HepG2 (cell line): ENCODE measurements around the gene GDF2. TPM values are rescaled to one million over a fixed set of nuclear protein-coding genes. Genes with fewer than 3 reads are reported as not detected.

Experiments used
- ATAC-seq: fragments of 200-7000 bp; cut with Tn5 transposase; 3 replicates; pipeline ENCODE4 v1.9.1; 2020; ENCODE audit warnings: mild to moderate bottlenecking, moderate library complexity
- BruUV-seq: library from RNA; stranded (reverse); fragments of 400-500 nt; replicated peaks from 2 replicates; lab custom pipeline; 2021; lab: Mats Ljungman, UMichigan
- CTCF ChIA-PET: fragments of 300-600 bp; formaldehyde crosslinking; extraction: SDS; loops from one replicate; lab custom pipeline; 2021; ENCODE audit warnings: low total read pairs, inconsistent platforms, low intra/inter-chr PET ratio; lab: Yijun Ruan, JAX
- POLR2A ChIA-PET: fragments of 350-600 bp; sonication (Branson Sonifier 250); formaldehyde crosslinking; loops from one replicate; lab custom pipeline; 2020; ENCODE audit warnings: antibody characterized with exemption, inconsistent platforms; lab: Yijun Ruan, JAX
- DNase-seq: peaks from one replicate; pipeline ENCODE4 v3.0.0-alpha.2; 2015; ENCODE audit warnings: low spot score
- FAIRE-seq: peaks from 3 replicates; lab custom pipeline; 2011; peaks lifted over from hg19 to GRCh38; lab: Jason Lieb, UNC
- H2AFZ ChIP-seq: one replicate; pipeline ENCODE4 v1.6.1; 2011; ENCODE audit warnings: low read length, inconsistent platforms
- H3K27ac ChIP-seq: fragments of 300-600 bp; 3 replicates; pipeline ENCODE4 v1.8.0; 2011; ENCODE audit warnings: mixed run types, mild to moderate bottlenecking, mixed read lengths, low read length, inconsistent platforms; ENCODE audit not compliant: insufficient read depth; ENCODE audit errors: extremely low read length
- H3K27me3 ChIP-seq, 2 experiments: fragments of 200-600 bp in 1 of 2; 2 replicates in 1 of 2; 3 replicates in 1 of 2; pipeline versions ENCODE4 v1.6.0 to v1.8.0; 2011; ENCODE audit warnings: low read length in 2 of 2, mild to moderate bottlenecking in 2 of 2, moderate library complexity in 2 of 2, inconsistent platforms in 1 of 2; ENCODE audit not compliant: insufficient read depth in 2 of 2, control insufficient read depth in 1 of 2
- H3K36me3 ChIP-seq, 2 experiments: fragments of 200-600 bp in 1 of 2; replicated peaks in 1 of 2; 2 replicates in 1 of 2; 3 replicates in 1 of 2; pipeline versions ENCODE4 v1.5.1 to v1.8.0; 2011; ENCODE audit warnings: low read length in 2 of 2, inconsistent platforms in 1 of 2; ENCODE audit not compliant: insufficient read depth in 2 of 2, control insufficient read depth in 1 of 2
- H3K4me1 ChIP-seq: 2 replicates; pipeline ENCODE4 v1.5.1; 2012; ENCODE audit warnings: low read length, inconsistent platforms; ENCODE audit not compliant: insufficient read depth
- H3K4me2 ChIP-seq: 2 replicates; pipeline ENCODE4 v1.6.0; 2011; ENCODE audit warnings: low read depth, low read length, inconsistent platforms
- H3K4me3 ChIP-seq, 3 experiments: fragments of 200-600 bp in 1 of 3; sonication (generic), shearing (Covaris generic) in 1 of 3; replicated peaks in 1 of 3; 2 replicates each; pipeline ENCODE4 v1.5.1; 2011 to 2016; ENCODE audit warnings: low read length in 3 of 3, inconsistent platforms in 2 of 3, low read depth in 2 of 3, mild to moderate bottlenecking in 2 of 3, control low read depth in 1 of 3, mixed read lengths in 1 of 3; ENCODE audit not compliant: insufficient read depth in 1 of 3
- H3K79me2 ChIP-seq: one replicate; pipeline ENCODE4 v1.6.1; 2011; ENCODE audit warnings: low read length, inconsistent platforms; ENCODE audit not compliant: insufficient read depth
- H3K9ac ChIP-seq: 2 replicates; pipeline ENCODE4 v1.6.0; 2011; ENCODE audit warnings: mild to moderate bottlenecking, low read depth, low read length, inconsistent platforms; ENCODE audit not compliant: insufficient read depth
- H3K9me3 ChIP-seq: 2 replicates; pipeline ENCODE4 v1.5.1; 2012; ENCODE audit warnings: mild to moderate bottlenecking, low read length
- H4K20me1 ChIP-seq: 2 replicates; pipeline ENCODE4 v1.6.0; 2011; ENCODE audit warnings: inconsistent platforms, mild to moderate bottlenecking, low read length, moderate library complexity; ENCODE audit not compliant: insufficient read depth
- DNMT3B ChIP-seq: conservative IDR thresholded peaks from 2 replicates; pipeline ENCODE4 v1.6.1; 2016; ENCODE audit warnings: missing biosample characterization, control low read depth
- ZNF737 ChIP-seq: sonication (generic); formaldehyde crosslinking; IDR thresholded peaks from 2 replicates; pipeline ENCODE4 v1.5.0; 2020; ENCODE audit warnings: missing genetic modification reagents, mild to moderate bottlenecking, borderline replicate concordance
- WGBS: methylation state at CpG from one replicate; pipeline ENCODE4 v1.1.6; 2017; ENCODE audit warnings: low lambda C conversion rate; 5-methylcytosine and 5-hydroxymethylcytosine counted together
- in situ Hi-C: cut with HindIII; loops from 2 replicates; pipeline ENCODE4 v1.10.0; 2017; ENCODE audit warnings: low pct_unique_long_range_greater_than_20kb; ENCODE audit not compliant: extremely low pct_ligation_motif_present
- intact Hi-C: fragments of 100-400 bp; cut with micrococcal nuclease; formaldehyde crosslinking; loops from one replicate; pipeline ENCODE4 v1.10.0; 2022; ENCODE audit not compliant: unreplicated experiment
- polyA plus RNA-seq, 8 experiments: library from polyadenylated mRNA; depleted of rRNA in 3 of 8; stranded (reverse) in 7 of 8; unstranded in 1 of 8; fragments of >200 nt; fragmentation: Illumina TruSeq in 4 of 8; extraction: Trizol in 4 of 8; gene quantifications; 2 replicates each; pipeline versions ENCODE4 v1.2.1 to v1.2.3, GENCODE V29; 2011 to 2016; ENCODE audit warnings: low read depth in 4 of 8, missing spikeins in 1 of 8, mixed read lengths in 1 of 8; ENCODE audit not compliant: insufficient read depth in 1 of 8
- total RNA-seq, 5 experiments: library from RNA; depleted of rRNA; stranded (reverse); fragments of >200 nt; fragmentation: Illumina TruSeq; extraction: Trizol; gene quantifications; 2 replicates each; pipeline ENCODE4 v1.2.3, GENCODE V29; 2016; ENCODE audit warnings: low read depth in 1 of 5
- TF ChIP-seq, protein P1 (sequence below): sonication (generic); formaldehyde crosslinking; IDR thresholded peaks from 2 replicates; pipeline ENCODE4 v1.4.0; 2020; ENCODE audit warnings: missing genetic modification reagents

The GDF2 gene
- total and polyA plus RNA-seq, 2 of the 13 experiments (the other 11 are each of a cell fraction or from before 2014, with no cell fraction given), result not detected

DNA sequence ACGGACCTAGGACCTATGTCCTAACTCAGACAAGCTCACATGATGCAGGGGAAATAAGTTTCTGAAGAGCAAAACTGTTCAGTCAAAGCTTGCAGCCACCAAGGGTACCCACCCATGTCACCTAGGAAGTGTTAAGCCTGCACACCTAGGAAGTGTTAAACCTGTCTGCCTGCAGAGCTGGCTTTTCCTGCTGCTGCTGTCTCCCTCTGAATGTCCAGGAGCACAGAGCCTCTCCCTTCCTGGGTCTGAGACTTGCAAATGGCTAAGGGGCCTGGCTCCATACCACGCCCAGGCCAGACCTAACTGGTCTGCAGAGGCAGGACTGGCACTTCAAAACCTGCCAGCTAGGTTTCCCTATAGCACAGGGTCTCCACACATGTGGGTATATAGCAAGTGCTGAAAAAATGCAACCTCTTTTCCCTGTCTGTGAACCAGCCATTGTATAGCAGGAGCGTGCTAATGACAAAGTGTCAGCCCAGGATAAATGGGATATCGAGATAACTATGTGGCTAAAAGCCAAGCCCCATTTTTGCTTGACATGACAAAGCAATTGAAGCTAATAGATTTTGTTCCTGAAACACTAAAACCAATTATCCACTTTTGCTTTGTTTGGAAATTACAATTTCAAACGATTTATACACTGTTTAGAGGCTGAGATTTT lies 1.5 kb downstream of the GDF2 start:
- Histone ChIP-seq H3K4me2 (no peak overlapping the region), H2AFZ (no peak overlapping the region), H3K79me2 (no peaks in the 10 kb centered on the region), H3K27ac (no peak overlapping the region), H3K4me1 (no peaks in the 10 kb centered on the region), H3K9ac (no peak overlapping the region), H4K20me1 (no peaks in the 10 kb centered on the region), H3K36me3 (no peaks in the 10 kb centered on the region), H3K27me3 (peaks cover 0 to 8% of the 10 kb centered on the region in 2 experiments; a peak in 3 of 5 replicates), H3K9me3 (no peaks in the 10 kb centered on the region), H3K4me3 (no peak overlapping the region)
- intact Hi-C loops, result no loop called here
- ChIA-PET CTCF (no interaction called here), POLR2A (no interaction called here)
- FAIRE-seq, result no peak
- WGBS, result 8% methylated on average over 4 of the region's 5 CpGs
- no peak for DNase-seq
- in situ Hi-C loops, result no loop called here
- ATAC-seq, result no peak
- TF ChIP-seq ZNF737 (CRISPR knock-in tag), result no peak
- TF ChIP-seq DNMT3B (CRISPR knock-in tag), result no peak
- TF ChIP-seq, protein P1, sequence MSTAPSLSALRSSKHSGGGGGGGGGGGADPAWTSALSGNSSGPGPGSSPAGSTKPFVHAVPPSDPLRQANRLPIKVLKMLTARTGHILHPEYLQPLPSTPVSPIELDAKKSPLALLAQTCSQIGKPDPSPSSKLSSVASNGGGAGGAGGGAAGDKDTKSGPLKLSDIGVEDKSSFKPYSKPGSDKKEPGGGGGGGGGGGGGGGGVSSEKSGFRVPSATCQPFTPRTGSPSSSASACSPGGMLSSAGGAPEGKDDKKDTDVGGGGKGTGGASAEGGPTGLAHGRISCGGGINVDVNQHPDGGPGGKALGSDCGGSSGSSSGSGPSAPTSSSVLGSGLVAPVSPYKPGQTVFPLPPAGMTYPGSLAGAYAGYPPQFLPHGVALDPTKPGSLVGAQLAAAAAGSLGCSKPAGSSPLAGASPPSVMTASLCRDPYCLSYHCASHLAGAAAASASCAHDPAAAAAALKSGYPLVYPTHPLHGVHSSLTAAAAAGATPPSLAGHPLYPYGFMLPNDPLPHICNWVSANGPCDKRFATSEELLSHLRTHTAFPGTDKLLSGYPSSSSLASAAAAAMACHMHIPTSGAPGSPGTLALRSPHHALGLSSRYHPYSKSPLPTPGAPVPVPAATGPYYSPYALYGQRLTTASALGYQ (CRISPR knock-in tag), result no peak
- no TSS peak for BruUV-seq
